Measurements from ENCODE around the gene OFD1.

Gene OFD1

GRCh38 chrX:13797512-13797911 lies 63.0 kb downstream of the OFD1 start:
- no peak for DNase-seq

- no peak for DNase-seq
Observed at GRCh38 chrX:13798184-13798583, 63.6 kb downstream of the OFD1 start.

GRCh38 chrX:13803116-13803515 lies 68.6 kb downstream of the OFD1 start:
- DNase-seq = no peak

- DNase-seq = no peak
Observed at GRCh38 chrX:13805241-13805640, 70.7 kb downstream of the OFD1 start.

GRCh38 chrX:13808293-13808692 lies 73.7 kb downstream of the OFD1 start:
- DNase-seq = no peak

- no peak for DNase-seq
Observed at GRCh38 chrX:13808865-13809264, 74.3 kb downstream of the OFD1 start.

- no peak for DNase-seq
Observed at GRCh38 chrX:13815664-13816063, 81.1 kb downstream of the OFD1 start.

GRCh38 chrX:13816176-13816575 lies 81.6 kb downstream of the OFD1 start:
- no peak for DNase-seq

- DNase-seq = no peak
Observed at GRCh38 chrX:13816643-13817627, 82.4 kb downstream of the OFD1 start, which contains the start of gene GPM6B. Gene GPM6B (minus strand): TSS chrX:13817093. CDS start chrX:13816904, 189 bp downstream.
